Placental pericyte (primary cell): ENCODE measurements around the gene POLR1E. TPM values are rescaled to one million over a fixed set of nuclear protein-coding genes. Genes with fewer than 3 reads are reported as not detected.

ENCODE experiments used
- total RNA-seq: library from RNA; depleted of rRNA; stranded (reverse); fragments of >200 nt; gene quantifications from 2 replicates; pipeline ENCODE4 v1.2.3, GENCODE V29; 2012

POLR1E gene
- total RNA-seq, result 23.2 and 29.1 TPM in 2 replicates

GRCh38 chr9:37485389-37486255, at the start of gene POLR1E:
Gene POLR1E, plus strand, starts transcription at chr9:37485948. Its CDS starts 100 bp downstream, at chr9:37486048.

GRCh38 chr9:37465249-37466036, 20.3 kb upstream of the POLR1E start, which contains the start of gene ZBTB5:
Gene ZBTB5, minus strand, starts transcription at chr9:37465450. Its CDS starts 22,899 bp downstream, at chr9:37442551.

Other genes starting within 250 kb of the POLR1E start
- gene GRHPR, start 63.3 kb upstream of the POLR1E start, total RNA-seq, result 134 and 136 TPM in 2 replicates
- 11.5 and 15.1 TPM in 2 replicates for gene ZBTB5, start 20.5 kb upstream of the POLR1E start, total RNA-seq
- 12.0 and 37.6 TPM in 2 replicates for gene FBXO10, start 90.4 kb downstream of the POLR1E start, total RNA-seq
- 55.8 and 115 TPM in 2 replicates for gene TOMM5, start 106.6 kb downstream of the POLR1E start, total RNA-seq
- gene FRMPD1, start 165.0 kb downstream of the POLR1E start, total RNA-seq, result not detected in 2 replicates